HepG2 (cell line): Measurements from ENCODE around the gene HDAC5. TPM values are rescaled to one million over a fixed set of nuclear protein-coding genes. Genes with fewer than 3 reads are reported as not detected.
A peak's percentile ranks its signal among the peaks of the same experiment; 100 is the strongest.

Source experiments
- EED ChIP-seq: sonication (generic); formaldehyde crosslinking; IDR thresholded peaks from 2 replicates; pipeline ENCODE4 v1.5.0; 2020; ENCODE audit warnings: mild to moderate bottlenecking, missing genetic modification reagents
- FOXO1 ChIP-seq: sonication (generic); formaldehyde crosslinking; IDR thresholded peaks from 2 replicates; pipeline ENCODE4 v1.4.0; 2020; ENCODE audit warnings: missing genetic modification reagents
- GZF1 ChIP-seq: sonication (generic); formaldehyde crosslinking; IDR thresholded peaks from 2 replicates; pipeline ENCODE4 v1.5.1; 2020; ENCODE audit warnings: mild to moderate bottlenecking, missing genetic modification reagents
- HDAC1 ChIP-seq: sonication (generic); formaldehyde crosslinking; IDR thresholded peaks from 2 replicates; pipeline ENCODE4 v1.5.1; 2020; ENCODE audit warnings: mild to moderate bottlenecking, missing genetic modification reagents
- KAT7 ChIP-seq: IDR thresholded peaks from 2 replicates; pipeline ENCODE4 v1.6.1; 2018; ENCODE audit warnings: borderline replicate concordance, missing compliant biosample characterization
- NONO ChIP-seq, 2 experiments: fragments of 450-650 bp in 1 of 2; sonication (generic) in 1 of 2; formaldehyde crosslinking in 1 of 2; IDR thresholded peaks in 1 of 2; conservative IDR thresholded peaks in 1 of 2; 2 replicates each; pipeline versions ENCODE4 v1.6.1 to v1.8.0; 2017 to 2022; ENCODE audit warnings: mild to moderate bottlenecking in 1 of 2, missing genetic modification reagents in 1 of 2, moderate library complexity in 1 of 2
- PCBP2 ChIP-seq: fragments of 200-400 bp; formaldehyde crosslinking; optimal IDR thresholded peaks from 2 replicates; pipeline ENCODE3; 2018; ENCODE audit warnings: low read length, low read depth; ENCODE audit not compliant: poor library complexity, severe bottlenecking
- TEAD3 ChIP-seq: optimal IDR thresholded peaks from 2 replicates; pipeline ENCODE3; 2016; ENCODE audit warnings: borderline replicate concordance
- ZBTB38 ChIP-seq: sonication (generic); formaldehyde crosslinking; IDR thresholded peaks from 2 replicates; pipeline ENCODE4 v1.5.1; 2020; ENCODE audit warnings: mild to moderate bottlenecking, missing genetic modification reagents
- ZMYM3 ChIP-seq: sonication (generic); formaldehyde crosslinking; IDR thresholded peaks from 2 replicates; pipeline ENCODE4 v1.5.1; 2020; ENCODE audit warnings: mild to moderate bottlenecking, missing genetic modification reagents
- ZNF230 ChIP-seq: sonication (generic); formaldehyde crosslinking; IDR thresholded peaks from 2 replicates; pipeline ENCODE4 v1.4.0; 2020; ENCODE audit warnings: mild to moderate bottlenecking, missing genetic modification reagents
- ZNF430 ChIP-seq: sonication (generic); formaldehyde crosslinking; IDR thresholded peaks from 2 replicates; pipeline ENCODE4 v1.9.0; 2021; ENCODE audit warnings: mild to moderate bottlenecking, missing genetic modification reagents
- ZNF441 ChIP-seq: sonication (generic); formaldehyde crosslinking; IDR thresholded peaks from 2 replicates; pipeline ENCODE4 v1.7.0; 2021; ENCODE audit warnings: missing genetic modification reagents, borderline replicate concordance
- ZSCAN30 ChIP-seq: sonication (generic); formaldehyde crosslinking; IDR thresholded peaks from 2 replicates; pipeline ENCODE4 v1.5.0; 2020; ENCODE audit warnings: mild to moderate bottlenecking, missing genetic modification reagents
- polyA plus RNA-seq, 8 experiments: library from polyadenylated mRNA; depleted of rRNA in 3 of 8; stranded (reverse) in 7 of 8; unstranded in 1 of 8; fragments of >200 nt; fragmentation: Illumina TruSeq in 4 of 8; extraction: Trizol in 4 of 8; gene quantifications; 2 replicates each; pipeline versions ENCODE4 v1.2.1 to v1.2.3, GENCODE V29; 2011 to 2016; ENCODE audit warnings: low read depth in 4 of 8, missing spikeins in 1 of 8, mixed read lengths in 1 of 8; ENCODE audit not compliant: insufficient read depth in 1 of 8
- total RNA-seq, 5 experiments: library from RNA; depleted of rRNA; stranded (reverse); fragments of >200 nt; fragmentation: Illumina TruSeq; extraction: Trizol; gene quantifications; 2 replicates each; pipeline ENCODE4 v1.2.3, GENCODE V29; 2016; ENCODE audit warnings: low read depth in 1 of 5
- TF ChIP-seq, protein P1 (sequence below): IDR thresholded peaks from 2 replicates; pipeline ENCODE4 v1.6.1; 2016; ENCODE audit warnings: missing biosample characterization, missing genetic modification reagents, low read depth
- TF ChIP-seq, protein P2 (sequence below): sonication (generic); formaldehyde crosslinking; IDR thresholded peaks from 2 replicates; pipeline ENCODE4 v1.4.0; 2020; ENCODE audit warnings: missing genetic modification reagents, low read depth, mild to moderate bottlenecking, borderline replicate concordance
- TF ChIP-seq, protein P3 (sequence below): sonication (generic); formaldehyde crosslinking; IDR thresholded peaks from 2 replicates; pipeline ENCODE4 v1.9.0; 2022; ENCODE audit warnings: low read depth, missing genetic modification reagents
- TF ChIP-seq, protein P4 (sequence below): sonication (generic); formaldehyde crosslinking; IDR thresholded peaks from 2 replicates; pipeline ENCODE4; 2020; ENCODE audit warnings: missing genetic modification reagents, mild to moderate bottlenecking, borderline replicate concordance
- TF ChIP-seq, protein P5 (sequence below): sonication (generic); formaldehyde crosslinking; IDR thresholded peaks from 2 replicates; pipeline ENCODE4 v1.5.0; 2020; ENCODE audit warnings: mild to moderate bottlenecking, missing genetic modification reagents, borderline replicate concordance

The HDAC5 gene
- total and polyA plus RNA-seq, 2 of the 13 experiments (the other 11 are each of a cell fraction or from before 2014, with no cell fraction given), result 46.4 to 85.4 TPM

DNA sequence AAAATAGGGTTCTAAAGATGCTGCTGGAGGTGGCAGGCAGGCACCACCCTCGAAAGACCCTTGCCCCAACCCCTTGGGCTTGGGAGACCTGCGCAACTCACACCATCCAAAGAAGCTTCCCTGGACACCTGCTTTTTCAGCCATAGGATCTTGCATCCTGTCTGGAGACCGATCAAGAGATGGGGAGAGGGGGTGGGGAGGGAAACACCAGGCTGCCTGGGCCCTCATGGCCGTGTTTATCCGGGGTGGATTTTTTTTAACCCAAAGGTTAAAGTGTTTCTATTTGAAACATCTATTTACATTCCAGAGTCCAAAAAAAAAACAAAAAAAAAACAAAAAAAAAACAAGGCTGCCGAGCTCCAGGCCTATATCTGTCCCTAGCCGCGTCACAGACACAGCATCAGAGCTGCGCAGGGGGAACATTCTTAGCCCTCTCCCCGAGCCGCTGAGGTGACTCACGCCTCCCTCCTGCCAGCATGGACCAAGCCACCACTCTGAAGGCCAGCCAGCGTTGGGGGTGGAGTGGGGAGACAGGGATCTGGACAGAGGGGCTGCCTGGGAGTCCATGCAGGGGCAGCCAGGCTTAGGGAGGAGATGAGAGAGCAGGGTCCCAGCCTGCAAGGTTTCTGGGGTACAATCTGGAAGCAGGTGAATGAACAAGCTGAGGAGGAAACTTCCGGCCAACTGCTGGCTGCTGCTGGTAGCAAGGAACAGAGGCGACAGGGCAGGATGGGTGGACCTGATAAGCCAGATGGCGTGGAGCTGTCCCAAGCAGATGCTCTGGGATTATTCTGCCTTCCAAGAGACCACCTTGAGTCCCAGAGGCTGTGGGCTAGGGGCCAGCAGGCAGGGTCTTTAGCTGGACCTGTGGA, 14.8 kb downstream of the HDAC5 start (continued):
- TF ChIP-seq, protein P1, sequence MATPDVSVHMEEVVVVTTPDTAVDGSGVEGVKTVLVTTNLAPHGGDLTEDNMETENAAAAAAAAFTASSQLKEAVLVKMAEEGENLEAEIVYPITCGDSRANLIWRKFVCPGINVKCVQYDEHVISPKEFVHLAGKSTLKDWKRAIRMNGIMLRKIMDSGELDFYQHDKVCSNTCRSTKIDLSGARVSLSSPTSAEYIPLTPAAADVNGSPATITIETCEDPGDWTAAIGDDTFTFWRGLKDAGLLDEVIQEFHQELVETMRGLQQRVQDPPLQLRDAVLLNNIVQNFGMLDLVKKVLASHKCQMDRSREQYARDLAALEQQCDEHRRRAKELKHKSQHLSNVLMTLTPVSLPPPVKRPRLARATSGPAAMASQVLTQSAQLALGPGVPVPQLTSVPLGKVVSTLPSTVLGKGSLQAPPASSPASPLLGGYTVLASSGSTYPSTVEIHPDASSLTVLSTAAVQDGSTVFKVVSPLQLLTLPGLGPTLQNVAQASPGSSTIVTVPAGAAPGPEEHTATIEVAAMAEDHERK (CRISPR knock-in tag), result no peak
- TF ChIP-seq, protein P2, sequence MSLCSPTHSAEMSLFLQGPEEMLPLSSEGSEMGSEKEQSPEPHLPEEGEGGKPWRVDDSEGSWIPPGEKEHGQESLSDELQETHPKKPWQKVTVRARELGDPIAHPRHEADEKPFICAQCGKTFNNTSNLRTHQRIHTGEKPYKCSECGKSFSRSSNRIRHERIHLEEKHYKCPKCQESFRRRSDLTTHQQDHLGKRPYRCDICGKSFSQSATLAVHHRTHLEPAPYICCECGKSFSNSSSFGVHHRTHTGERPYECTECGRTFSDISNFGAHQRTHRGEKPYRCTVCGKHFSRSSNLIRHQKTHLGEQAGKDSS (CRISPR knock-in tag), result peak; percentile 74; the same call in 1 of the 2 replicates
- TF ChIP-seq, protein P3, sequence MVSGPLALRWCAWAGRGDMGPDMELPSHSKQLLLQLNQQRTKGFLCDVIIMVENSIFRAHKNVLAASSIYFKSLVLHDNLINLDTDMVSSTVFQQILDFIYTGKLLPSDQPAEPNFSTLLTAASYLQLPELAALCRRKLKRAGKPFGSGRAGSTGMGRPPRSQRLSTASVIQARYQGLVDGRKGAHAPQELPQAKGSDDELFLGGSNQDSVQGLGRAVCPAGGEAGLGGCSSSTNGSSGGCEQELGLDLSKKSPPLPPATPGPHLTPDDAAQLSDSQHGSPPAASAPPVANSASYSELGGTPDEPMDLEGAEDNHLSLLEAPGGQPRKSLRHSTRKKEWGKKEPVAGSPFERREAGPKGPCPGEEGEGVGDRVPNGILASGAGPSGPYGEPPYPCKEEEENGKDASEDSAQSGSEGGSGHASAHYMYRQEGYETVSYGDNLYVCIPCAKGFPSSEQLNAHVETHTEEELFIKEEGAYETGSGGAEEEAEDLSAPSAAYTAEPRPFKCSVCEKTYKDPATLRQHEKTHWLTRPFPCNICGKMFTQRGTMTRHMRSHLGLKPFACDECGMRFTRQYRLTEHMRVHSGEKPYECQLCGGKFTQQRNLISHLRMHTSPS, result 0 out of 2 replicates have a peak, but pooled peaks have one; percentile 59
- TF ChIP-seq ZNF430, result peak; percentile 95
- TF ChIP-seq ZNF230, result peak; percentile 96
- TF ChIP-seq KAT7, result peak; percentile 70
- no peak for TF ChIP-seq EED (CRISPR knock-in tag)
- 0 out of 2 replicates have a peak, but pooled peaks have one; percentile 43 for TF ChIP-seq GZF1
- peak; percentile 98 for TF ChIP-seq TEAD3 (CRISPR knock-in tag)
- TF ChIP-seq HDAC1 (CRISPR knock-in tag), result peak; percentile 96
- TF ChIP-seq, protein P4, sequence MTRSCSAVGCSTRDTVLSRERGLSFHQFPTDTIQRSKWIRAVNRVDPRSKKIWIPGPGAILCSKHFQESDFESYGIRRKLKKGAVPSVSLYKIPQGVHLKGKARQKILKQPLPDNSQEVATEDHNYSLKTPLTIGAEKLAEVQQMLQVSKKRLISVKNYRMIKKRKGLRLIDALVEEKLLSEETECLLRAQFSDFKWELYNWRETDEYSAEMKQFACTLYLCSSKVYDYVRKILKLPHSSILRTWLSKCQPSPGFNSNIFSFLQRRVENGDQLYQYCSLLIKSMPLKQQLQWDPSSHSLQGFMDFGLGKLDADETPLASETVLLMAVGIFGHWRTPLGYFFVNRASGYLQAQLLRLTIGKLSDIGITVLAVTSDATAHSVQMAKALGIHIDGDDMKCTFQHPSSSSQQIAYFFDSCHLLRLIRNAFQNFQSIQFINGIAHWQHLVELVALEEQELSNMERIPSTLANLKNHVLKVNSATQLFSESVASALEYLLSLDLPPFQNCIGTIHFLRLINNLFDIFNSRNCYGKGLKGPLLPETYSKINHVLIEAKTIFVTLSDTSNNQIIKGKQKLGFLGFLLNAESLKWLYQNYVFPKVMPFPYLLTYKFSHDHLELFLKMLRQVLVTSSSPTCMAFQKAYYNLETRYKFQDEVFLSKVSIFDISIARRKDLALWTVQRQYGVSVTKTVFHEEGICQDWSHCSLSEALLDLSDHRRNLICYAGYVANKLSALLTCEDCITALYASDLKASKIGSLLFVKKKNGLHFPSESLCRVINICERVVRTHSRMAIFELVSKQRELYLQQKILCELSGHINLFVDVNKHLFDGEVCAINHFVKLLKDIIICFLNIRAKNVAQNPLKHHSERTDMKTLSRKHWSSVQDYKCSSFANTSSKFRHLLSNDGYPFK (CRISPR knock-in tag), result no peak
- no peak for TF ChIP-seq ZSCAN30 (CRISPR knock-in tag)
- TF ChIP-seq, protein P5, sequence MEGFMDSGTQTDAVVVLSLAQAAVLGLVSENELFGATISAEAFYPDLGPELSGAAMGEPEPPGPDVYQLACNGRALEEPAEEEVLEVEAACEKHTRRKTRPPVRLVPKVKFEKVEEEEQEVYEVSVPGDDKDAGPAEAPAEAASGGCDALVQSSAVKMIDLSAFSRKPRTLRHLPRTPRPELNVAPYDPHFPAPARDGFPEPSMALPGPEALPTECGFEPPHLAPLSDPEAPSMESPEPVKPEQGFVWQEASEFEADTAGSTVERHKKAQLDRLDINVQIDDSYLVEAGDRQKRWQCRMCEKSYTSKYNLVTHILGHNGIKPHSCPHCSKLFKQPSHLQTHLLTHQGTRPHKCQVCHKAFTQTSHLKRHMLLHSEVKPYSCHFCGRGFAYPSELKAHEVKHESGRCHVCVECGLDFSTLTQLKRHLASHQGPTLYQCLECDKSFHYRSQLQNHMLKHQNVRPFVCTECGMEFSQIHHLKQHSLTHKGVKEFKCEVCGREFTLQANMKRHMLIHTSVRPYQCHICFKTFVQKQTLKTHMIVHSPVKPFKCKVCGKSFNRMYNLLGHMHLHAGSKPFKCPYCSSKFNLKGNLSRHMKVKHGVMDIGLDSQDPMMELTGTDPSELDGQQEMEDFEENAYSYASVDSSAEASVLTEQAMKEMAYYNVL, result peak; percentile 27; the same call in 1 of the 2 replicates
- peak; percentile 72; the same call in 1 of the 2 replicates for TF ChIP-seq ZNF441 (CRISPR knock-in tag)
- peak; percentile 86 for TF ChIP-seq FOXO1 (CRISPR knock-in tag)
- TF ChIP-seq ZMYM3 (CRISPR knock-in tag), result peak; percentile 93
- TF ChIP-seq PCBP2, result peak; percentile 54
- TF ChIP-seq NONO (IDR thresholded peaks at IDR 0.05), result no peak
- peak; percentile 80; the same call in 1 of the 2 replicates for TF ChIP-seq NONO (CRISPR knock-in tag; conservative IDR thresholded peaks at IDR 0.05)
- TF ChIP-seq ZBTB38 (CRISPR knock-in tag), result peak; percentile 90; the same call in 1 of the 2 replicates
